Natural killer cell (primary cell): Measurements from ENCODE around the gene RNGTT. TPM values are rescaled to one million over a fixed set of nuclear protein-coding genes. Genes with fewer than 3 reads are reported as not detected.

Experiments used
- ATAC-seq, 3 donors: fragments of 150-1000 bp in 2 of 3; fragments of 200-7000 bp in 1 of 3; cut with Tn5 transposase; 1 replicate in 1 of 3; 2 replicates in 2 of 3; pipeline ENCODE4 v1.10.0; 2021; ENCODE audit warnings: mild to moderate bottlenecking in 2 of 3, moderate library complexity in 2 of 3
- DNase-seq, 2 donors: peaks; one replicate each; pipeline versions ENCODE4 v3.0.0 to v3.0.0-alpha.2; 2013 to 2021; ENCODE audit warnings: mixed read lengths in 1 of 2
- H3K27ac ChIP-seq: one replicate; pipeline ENCODE4 v1.5.1; 2013; ENCODE audit warnings: mild to moderate bottlenecking, low read length
- H3K27me3 ChIP-seq: one replicate; pipeline ENCODE4 v1.6.1; 2013; ENCODE audit warnings: low read length; ENCODE audit not compliant: control insufficient read depth, insufficient read depth
- H3K36me3 ChIP-seq: one replicate; pipeline ENCODE4 v1.6.1; 2013; ENCODE audit warnings: low read length; ENCODE audit not compliant: control insufficient read depth, insufficient read depth
- H3K4me1 ChIP-seq: one replicate; pipeline ENCODE4 v1.6.1; 2013; ENCODE audit warnings: low read length; ENCODE audit not compliant: control insufficient read depth, insufficient read depth
- H3K4me3 ChIP-seq: one replicate; pipeline ENCODE4 v1.5.1; 2013; ENCODE audit warnings: low read length
- H3K9me3 ChIP-seq: one replicate; pipeline ENCODE4 v1.6.1; 2013; ENCODE audit warnings: low read length; ENCODE audit not compliant: control insufficient read depth, insufficient read depth
- H3K27ac Mint-ChIP-seq, 2 donors: one replicate each; pipeline ENCODE4 v1.8.0; 2022; ENCODE audit warnings: mild to moderate bottlenecking in 2 of 2, mixed read lengths in 2 of 2, moderate library complexity in 1 of 2
- H3K27me3 Mint-ChIP-seq, 2 donors: one replicate each; pipeline ENCODE4 v1.8.0; 2022; ENCODE audit warnings: low read depth in 2 of 2, mixed read lengths in 2 of 2
- H3K36me3 Mint-ChIP-seq: one replicate; pipeline ENCODE4 v1.8.0; 2022; ENCODE audit warnings: mixed read lengths
- H3K4me1 Mint-ChIP-seq, 2 donors: one replicate each; pipeline ENCODE4 v1.8.0; 2022; ENCODE audit warnings: mixed read lengths in 2 of 2
- H3K4me3 Mint-ChIP-seq: one replicate; pipeline ENCODE4 v1.8.0; 2022; ENCODE audit warnings: mild to moderate bottlenecking, moderate library complexity, mixed read lengths
- H3K9me3 Mint-ChIP-seq, 2 donors: one replicate each; pipeline ENCODE4 v1.8.0; 2022; ENCODE audit warnings: mixed read lengths in 2 of 2
- WGBS: methylation state at CpG from one replicate; pipeline ENCODE4 v1.1.7; 2013; ENCODE audit warnings: missing lambda C conversion rate; ENCODE audit not compliant: insufficient coverage; 5-methylcytosine and 5-hydroxymethylcytosine counted together
- intact Hi-C: fragments of 100-400 bp; cut with micrococcal nuclease; formaldehyde crosslinking; loops from one replicate; pipeline ENCODE4 v1.14.2; 2022
- total RNA-seq, 4 donors: library from RNA; stranded (reverse); fragments of 120-200 nt in 1 of 4; gene quantifications; one replicate each; pipeline versions ENCODE4 v1.2.3 to v1.2.4, GENCODE V29; 2013 to 2022
- TF ChIP-seq, protein P1 (sequence below): fragments of 200-600 bp; IDR thresholded peaks from one replicate; pipeline ENCODE4 v1.8.0; 2022; ENCODE audit warnings: antibody characterized with exemption

The RNGTT gene
- total RNA-seq, 3 donors from 2014 or later (not counting 1 experiment from before 2014, with no cell fraction given): 23.1 to 27.2 (median 23.1) TPM

DNA sequence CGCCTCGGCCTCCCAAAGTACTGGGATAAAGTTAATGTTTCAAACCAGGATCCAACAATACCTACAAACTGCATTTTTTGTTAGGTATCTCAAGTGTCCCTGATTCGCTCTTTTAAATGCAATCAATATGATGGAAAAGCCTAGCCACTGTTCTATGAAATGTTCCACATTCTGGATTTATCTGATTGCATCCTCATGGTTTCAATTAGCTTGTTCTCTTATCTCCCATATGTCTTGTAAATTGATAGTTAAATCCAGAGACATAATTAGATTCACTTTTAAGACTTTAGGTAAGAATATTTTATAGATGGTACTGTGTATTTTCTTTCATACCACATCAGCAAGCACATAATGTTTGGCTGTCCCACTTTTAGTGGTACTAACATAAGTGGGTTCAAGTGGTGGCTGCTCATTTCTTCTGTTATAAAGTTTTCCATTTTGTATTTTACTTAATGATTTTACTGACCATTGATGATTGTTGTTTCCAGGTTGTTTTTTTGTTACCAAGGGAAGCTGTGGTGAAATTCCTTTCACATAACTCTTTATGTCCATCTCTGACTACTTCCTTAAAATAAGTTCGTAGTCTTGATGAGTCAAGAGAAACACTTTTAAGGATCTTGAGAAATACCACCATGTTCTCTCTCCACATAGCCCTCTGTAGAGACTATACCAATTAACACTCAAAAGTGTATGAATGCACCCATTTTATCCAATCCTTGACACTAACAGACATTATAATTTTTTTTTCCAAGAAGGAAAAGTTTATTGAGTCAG, 40.5 kb downstream of the RNGTT start:
- no peaks in the 10 kb centered on the region for H3K27me3 ChIP-seq
- H3K36me3 ChIP-seq: peaks cover 15% of the 10 kb centered on the region
- peak overlapping the region; percentile 6 for H3K4me3 Mint-ChIP-seq
- H3K27ac ChIP-seq: no peak overlapping the region
- DNase-seq: no peak
- peaks cover 5% of the 10 kb centered on the region in 2 donors for H3K4me1 Mint-ChIP-seq
- H3K9me3 ChIP-seq: no peaks in the 10 kb centered on the region
- H3K9me3 Mint-ChIP-seq: no peaks in the 10 kb centered on the region
- peak in 1 of 3 donors; percentile 41 for ATAC-seq
- H3K4me1 ChIP-seq: no peaks in the 10 kb centered on the region
- H3K27me3 Mint-ChIP-seq: no peaks in the 10 kb centered on the region
- peaks cover 9% of the 10 kb centered on the region for H3K36me3 Mint-ChIP-seq
- H3K27ac Mint-ChIP-seq: peak overlapping the region in 1 of 2 donors; percentile 29
- H3K4me3 ChIP-seq: no peak overlapping the region
- TF ChIP-seq, protein P1, sequence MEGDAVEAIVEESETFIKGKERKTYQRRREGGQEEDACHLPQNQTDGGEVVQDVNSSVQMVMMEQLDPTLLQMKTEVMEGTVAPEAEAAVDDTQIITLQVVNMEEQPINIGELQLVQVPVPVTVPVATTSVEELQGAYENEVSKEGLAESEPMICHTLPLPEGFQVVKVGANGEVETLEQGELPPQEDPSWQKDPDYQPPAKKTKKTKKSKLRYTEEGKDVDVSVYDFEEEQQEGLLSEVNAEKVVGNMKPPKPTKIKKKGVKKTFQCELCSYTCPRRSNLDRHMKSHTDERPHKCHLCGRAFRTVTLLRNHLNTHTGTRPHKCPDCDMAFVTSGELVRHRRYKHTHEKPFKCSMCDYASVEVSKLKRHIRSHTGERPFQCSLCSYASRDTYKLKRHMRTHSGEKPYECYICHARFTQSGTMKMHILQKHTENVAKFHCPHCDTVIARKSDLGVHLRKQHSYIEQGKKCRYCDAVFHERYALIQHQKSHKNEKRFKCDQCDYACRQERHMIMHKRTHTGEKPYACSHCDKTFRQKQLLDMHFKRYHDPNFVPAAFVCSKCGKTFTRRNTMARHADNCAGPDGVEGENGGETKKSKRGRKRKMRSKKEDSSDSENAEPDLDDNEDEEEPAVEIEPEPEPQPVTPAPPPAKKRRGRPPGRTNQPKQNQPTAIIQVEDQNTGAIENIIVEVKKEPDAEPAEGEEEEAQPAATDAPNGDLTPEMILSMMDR: no peak
- intact Hi-C loops: no loop called here
- 93% methylated on average over 4 of the region's 4 CpGs for WGBS

DNA sequence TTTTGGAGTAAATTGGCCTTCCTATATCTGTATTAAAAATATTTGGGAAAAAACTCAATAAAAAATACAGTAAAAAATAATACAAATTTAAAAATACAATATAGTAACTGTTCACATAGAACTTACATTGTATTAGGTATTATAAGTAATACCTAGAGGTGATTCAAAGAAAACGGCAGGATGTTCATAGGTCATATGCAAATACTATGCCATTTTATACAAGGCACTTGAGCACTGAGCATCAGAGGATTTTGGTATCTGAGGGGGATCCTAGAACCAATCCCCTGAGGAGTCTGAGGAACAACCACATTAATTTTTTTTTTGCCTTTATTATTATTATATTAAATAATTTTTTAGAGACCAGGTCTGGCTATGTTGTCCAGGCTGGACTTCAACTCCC, 41.7 kb downstream of the RNGTT start:
- no peak for ATAC-seq
- no peak overlapping the region for H3K4me3 Mint-ChIP-seq
- Histone ChIP-seq H3K27ac (no peak overlapping the region), H3K9me3 (no peaks in the 10 kb centered on the region), H3K4me1 (no peaks in the 10 kb centered on the region), H3K4me3 (no peak overlapping the region), H3K27me3 (no peaks in the 10 kb centered on the region), H3K36me3 (peaks cover 12% of the 10 kb centered on the region)
- intact Hi-C loops: no loop called here
- H3K4me1 Mint-ChIP-seq: peaks cover 6 to 13% of the 10 kb centered on the region in 2 donors
- H3K36me3 Mint-ChIP-seq: peaks cover 9% of the 10 kb centered on the region
- no peaks in the 10 kb centered on the region for H3K27me3 Mint-ChIP-seq
- H3K27ac Mint-ChIP-seq: no peak overlapping the region
- TF ChIP-seq, protein P1: no peak
- no peak for DNase-seq
- WGBS: no CpG with 5 or more reads among the region's 1 CpG
- no peaks in the 10 kb centered on the region for H3K9me3 Mint-ChIP-seq

DNA sequence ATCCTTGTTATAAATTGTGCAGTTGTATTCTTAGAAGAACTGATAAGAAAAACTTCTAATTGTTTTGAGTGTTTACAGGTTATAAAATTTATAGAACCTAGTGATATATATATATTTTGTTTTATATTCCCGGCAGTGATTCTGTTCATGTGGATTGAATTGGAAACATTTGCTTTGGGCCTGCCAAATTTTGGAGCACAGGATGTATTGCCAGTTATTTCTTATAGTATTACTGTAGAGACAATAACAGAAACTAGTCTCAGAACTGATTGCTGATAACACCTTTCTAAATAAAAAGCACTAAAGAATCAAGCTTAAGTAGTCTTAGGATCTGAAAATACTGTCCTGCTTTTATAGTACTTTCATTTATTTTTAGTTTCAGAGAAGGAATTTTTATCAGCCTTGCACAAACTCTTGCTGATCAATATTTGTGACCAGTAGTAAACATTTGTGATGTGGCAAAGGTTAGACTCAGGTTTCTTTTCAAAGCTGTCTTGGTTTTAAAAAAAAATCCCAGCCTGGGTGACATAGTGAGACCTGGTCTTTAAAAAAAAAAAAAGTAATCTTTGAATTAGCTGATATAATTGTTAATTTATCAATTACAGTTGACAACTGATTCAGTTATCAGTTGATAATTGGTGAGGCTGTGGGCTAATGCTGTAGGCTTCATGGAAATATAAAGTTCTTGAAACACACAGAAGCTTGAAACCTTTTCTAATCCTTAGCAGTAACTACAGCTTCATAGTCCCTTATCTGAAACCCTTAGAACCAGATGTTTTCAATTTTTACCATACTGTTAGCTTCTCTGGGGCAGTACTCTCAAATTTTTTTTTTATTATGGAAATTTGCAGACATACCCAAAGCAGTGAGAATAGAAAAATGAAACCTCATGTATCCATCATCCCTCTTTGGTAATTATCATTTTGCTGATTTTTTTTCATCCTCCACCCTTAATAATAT, 42.4 kb downstream of the RNGTT start:
- Histone ChIP-seq H3K4me1 (no peaks in the 10 kb centered on the region), H3K9me3 (no peaks in the 10 kb centered on the region), H3K36me3 (peaks cover 12% of the 10 kb centered on the region), H3K4me3 (no peak overlapping the region), H3K27ac (no peak overlapping the region), H3K27me3 (no peaks in the 10 kb centered on the region)
- ATAC-seq (no peak), DNase-seq (no peak)
- Mint-ChIP-seq H3K9me3 (no peaks in the 10 kb centered on the region), H3K27ac (no peak overlapping the region), H3K36me3 (peaks cover 9% of the 10 kb centered on the region), H3K4me3 (no peak overlapping the region), H3K27me3 (no peaks in the 10 kb centered on the region), H3K4me1 (peaks cover 6 to 16% of the 10 kb centered on the region in 2 donors)
- TF ChIP-seq, protein P1: no peak
- intact Hi-C loops: no loop called here
- no CpG with 5 or more reads among the region's 1 CpG for WGBS
